Fibroblast of peridontal ligament (primary cell): ENCODE data around the gene TXNRD2.
"Not testable (repeated sequence)": the region's sequence is repeated elsewhere in the genome, so short reads cannot be mapped to it uniquely, and the experiment has no call there.

Source experiments
- DNase-seq: peaks from one replicate; pipeline ENCODE4 v3.0.0-alpha.2; 2010; ENCODE audit errors: extremely low read depth

Gene TXNRD2

DNA sequence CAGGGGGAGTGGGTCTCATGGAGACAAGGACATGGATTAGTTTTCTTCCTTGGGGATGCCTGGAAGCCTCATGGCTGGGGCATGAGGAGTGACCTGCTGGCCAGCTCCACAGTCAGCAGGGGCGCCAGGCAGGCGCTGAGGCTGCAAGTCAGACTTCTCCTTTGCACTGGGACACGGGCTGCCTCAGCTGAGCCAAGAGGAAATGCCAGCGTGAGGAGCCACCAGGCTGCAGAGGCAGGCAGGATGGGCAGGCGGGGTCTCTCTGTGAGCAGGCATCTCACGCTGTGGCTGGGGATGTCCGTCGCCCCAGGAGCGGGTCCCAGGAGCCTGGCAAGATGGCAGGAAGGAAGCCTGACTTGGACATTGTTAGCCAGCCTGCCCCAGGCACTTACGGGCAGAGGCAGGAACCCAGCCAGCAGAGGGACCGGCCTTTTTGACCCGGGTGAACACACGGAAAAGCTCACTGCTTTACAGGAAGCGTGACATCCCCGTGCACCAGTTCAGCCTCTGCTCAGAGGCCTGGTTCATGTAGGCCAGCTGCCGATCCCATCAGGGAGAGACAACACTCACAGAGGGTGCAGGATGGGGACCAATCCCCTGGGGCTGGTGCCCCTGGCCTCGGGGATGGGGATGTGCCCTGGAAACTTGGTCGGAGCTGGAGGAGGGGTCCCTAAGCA, 97.1 kb downstream of the TXNRD2 start:
- peak; percentile 40 for DNase-seq

DNA sequence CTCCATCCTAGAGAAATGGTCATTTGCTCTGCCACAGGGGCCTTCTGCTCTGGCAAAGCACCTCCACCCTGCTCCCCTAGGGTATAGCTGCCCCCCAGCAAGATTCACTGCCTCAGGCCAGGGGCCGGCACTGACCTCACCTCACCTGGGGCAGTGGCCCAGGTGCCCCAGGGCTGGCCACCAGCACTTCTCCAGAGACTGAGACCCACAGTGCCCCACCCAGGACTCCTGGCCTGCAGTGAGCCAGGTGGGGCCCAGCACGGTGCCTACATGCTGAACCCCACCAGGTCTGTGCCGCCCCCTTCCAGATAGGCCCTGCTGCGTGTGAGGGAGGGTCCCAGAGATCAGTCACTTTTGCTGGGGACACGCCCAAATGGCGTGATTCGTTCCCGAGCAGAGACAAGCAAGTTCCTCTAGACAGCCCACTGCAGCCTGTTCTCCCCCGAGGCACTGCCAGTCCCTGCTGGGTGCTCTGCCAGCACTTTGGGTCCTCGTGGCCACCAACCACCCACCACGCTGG, 97.7 kb downstream of the TXNRD2 start:
- DNase-seq, result no peak

DNA sequence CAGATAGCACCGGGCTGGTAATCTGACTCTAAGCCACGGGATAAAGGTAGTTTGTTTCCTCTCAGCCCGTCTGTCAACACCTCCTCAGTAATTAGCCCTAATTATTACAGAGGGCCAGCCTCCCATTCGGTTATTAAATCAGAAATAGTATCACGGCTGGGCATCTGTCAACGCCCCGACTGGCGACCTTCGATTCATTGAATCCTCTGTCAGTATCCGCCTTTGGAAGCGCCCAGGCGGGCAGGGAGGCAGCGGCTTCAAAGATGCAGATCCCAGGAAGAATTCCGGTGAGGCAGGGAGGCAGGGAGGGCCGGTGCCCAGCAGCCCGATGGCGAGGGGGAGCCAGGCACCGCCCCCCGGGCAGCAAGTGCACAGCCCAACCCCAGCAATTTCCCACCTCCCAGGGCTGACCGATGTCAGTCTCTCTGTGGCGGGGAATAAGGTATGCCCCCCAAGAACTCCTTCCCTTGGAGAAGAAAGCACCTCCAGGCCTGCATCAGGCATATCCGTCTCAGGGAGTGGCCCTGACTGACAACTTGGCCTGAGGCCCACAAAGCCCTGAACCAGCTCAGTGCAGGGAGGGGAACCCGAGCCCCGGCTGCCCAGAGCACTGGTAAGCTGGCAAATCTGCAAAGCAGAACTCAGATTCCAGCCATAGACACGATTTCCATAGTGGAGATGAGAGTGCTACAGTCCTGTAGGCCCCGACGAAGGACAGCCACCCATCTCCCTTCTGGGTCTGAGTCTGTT, 98.3 kb downstream of the TXNRD2 start:
- no peak for DNase-seq

DNA sequence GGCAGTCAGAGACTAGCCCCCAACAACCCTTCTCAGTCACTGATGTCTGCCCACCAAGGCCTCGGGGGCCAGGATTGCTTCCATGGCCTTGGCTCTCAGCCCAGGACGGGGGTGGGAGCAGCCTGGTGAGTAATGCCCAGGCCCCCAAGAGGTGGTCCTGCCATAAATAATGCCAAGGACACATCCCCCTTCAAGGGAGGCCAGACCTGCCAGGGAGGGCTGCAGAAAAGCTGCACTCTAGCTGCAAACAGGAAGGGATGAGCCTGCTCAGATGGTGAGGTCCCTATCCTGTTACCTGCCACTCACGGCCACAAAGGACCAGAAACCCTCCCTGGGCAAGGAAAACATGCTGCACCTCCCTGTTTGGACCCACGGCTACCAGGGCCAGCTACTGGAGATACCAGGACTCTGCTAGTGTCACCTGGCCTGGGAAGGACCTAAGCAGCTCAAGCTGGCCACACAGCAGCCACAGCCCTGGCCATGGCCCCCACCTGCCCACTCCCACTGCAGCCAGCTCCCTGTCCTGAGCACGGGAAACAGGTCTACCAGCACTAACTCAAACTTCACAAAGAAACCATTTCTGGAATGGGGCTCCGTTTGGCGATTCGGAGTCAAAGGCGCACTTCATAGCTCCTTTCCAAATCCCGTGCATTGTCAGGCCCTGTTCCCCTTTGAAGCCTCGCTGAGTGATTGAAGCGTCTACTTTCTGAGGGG, 99.1 kb downstream of the TXNRD2 start:
- DNase-seq, result no peak

- DNase-seq, result no peak
Observed at GRCh38 chr22:19841641-19842392, 99.8 kb downstream of the TXNRD2 start.

DNA sequence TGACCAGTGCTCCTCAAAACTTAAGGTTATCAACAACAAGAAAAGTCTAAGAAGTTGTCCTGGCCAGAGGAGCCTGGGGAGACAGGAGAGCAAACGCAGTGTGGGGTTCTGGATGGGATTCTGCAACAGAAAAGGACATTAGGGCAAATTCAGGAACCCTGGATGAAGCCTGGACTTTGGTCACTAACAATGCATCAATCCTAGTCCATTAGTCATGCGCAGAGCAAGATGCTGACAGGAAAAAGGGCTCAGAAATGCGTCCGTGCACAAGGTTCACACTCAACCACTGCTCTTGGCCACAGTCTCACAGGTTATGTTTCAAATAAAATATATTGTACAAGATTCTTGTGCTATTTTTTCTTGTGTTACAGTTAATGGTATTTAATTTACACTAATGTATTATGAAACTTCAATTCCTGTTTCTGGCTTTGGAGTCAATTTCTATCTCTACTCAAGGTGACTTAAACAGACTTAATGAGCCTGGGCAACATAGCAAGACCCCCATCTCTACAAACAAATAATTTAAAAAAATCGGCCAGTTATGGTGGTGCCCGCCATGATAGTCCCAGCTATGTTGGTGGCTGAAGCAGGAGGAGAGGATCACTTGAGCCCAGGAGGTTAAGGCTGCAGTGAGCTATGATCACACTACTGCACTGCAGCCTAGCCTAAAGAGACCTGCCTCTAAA, 100.5 kb downstream of the TXNRD2 start:
- no peak for DNase-seq

GRCh38 chr22:19840059-19840458, 101.6 kb downstream of the TXNRD2 start:
- DNase-seq, result no peak

DNA sequence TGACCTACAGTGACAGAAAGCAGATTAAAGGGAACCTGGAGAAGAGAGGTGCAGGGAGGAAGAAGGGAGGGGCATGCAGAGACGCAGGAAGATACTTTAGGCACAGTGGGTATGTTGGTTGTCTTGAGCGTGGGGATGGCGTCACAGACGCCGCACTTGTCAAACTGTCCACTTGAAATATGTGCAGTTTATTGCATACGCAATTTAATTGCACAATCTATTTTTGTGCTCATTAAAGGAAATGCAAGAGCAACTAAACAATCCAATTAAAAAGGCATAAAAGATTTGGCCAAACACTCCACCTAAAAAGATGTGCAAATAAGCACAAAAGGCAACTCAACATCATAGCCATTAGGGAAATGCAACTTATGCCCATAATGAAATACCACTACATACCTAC, 103.7 kb downstream of the TXNRD2 start:
- DNase-seq, result no peak

GRCh38 chr22:19836512-19836911, 105.1 kb downstream of the TXNRD2 start:
- peak; percentile 37 for DNase-seq

DNA sequence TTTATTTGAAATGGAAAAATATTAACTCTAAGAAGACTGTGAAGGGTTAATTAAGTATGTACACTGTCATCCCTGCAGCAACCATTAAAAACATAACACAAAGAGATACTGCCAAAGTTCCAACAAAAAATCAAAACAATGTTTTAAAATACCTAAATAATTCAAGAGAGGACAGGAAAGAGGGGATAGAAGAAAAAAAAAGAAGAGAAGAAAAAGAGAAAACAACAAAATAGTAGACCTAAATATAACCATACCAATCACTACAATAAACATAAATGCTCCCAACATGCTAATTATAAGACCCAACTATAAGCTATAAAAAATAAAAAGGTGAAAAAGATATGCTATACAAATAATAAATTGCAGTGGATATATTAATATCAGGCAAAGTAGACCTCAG, 107.0 kb downstream of the TXNRD2 start:
- DNase-seq, result no peak

DNA sequence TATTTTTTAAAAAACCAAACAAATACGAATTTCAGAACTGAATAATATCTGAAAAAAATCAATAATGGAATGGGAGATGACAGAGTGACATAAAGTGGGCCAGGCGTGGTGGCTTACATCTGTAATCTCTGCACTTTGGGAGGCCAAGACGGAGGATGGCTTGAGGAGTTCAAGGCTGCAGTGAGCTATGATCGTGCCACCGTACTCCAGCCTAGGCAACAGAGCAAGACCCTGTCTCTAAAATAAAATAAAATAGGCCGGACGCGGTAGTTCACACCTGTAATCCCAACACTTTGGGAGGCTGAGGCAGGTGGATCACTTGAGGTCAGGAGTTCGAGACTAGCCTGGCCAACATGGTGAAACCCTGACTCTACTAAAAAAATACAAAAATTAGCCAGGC, 108.3 kb downstream of the TXNRD2 start:
- not testable (repeated sequence) for DNase-seq

DNA sequence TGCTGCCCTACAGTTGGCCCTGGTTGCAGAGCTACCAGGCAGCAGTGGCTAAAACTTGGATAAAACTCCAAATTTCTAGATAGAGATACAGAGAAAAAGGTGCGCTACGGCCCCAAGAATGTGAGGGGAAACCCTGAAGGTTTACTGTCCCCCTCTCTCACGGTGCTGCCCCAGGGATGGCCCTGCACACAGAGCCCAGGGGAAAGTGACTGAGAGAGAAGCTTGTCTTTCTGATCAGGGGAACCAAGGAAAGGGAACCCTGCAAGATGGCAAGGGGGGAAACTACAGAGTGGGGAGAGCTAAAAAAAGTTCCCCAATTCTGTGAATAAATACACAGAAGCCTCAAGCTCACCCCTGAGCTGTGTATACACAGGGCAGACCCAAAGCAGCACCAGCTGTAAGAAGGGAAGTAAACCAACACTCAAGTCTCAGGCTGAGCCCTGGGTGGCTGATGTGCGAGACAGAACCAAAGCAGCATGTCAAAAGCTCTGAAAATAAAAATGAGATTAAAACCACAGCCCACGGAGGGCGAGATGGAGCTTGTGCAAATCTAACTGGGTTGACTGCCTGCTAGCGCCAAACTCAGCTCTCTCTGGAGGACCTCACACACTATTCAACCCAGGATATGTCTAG, 109.0 kb downstream of the TXNRD2 start:
- DNase-seq, result peak; percentile 45

DNA sequence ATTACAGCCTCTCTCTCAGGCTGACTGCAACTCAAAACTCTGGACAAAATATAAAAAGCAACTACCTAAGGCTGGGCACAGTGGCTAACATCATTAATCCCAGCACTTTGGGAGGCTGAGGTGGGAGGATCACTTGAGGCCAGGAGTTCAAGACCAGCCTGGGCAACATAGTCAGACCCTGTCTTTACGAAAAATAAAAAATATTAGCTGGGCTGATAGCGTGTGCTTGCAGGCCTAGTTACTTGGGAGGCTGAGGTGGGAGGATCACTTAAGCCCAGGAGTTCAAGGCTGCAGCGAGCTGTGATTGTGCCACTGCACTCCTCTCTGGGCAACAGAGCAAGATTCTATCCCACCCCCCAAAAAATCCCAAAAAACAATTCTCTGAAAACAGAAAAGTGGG, 109.6 kb downstream of the TXNRD2 start:
- not testable (repeated sequence) for DNase-seq

DNA sequence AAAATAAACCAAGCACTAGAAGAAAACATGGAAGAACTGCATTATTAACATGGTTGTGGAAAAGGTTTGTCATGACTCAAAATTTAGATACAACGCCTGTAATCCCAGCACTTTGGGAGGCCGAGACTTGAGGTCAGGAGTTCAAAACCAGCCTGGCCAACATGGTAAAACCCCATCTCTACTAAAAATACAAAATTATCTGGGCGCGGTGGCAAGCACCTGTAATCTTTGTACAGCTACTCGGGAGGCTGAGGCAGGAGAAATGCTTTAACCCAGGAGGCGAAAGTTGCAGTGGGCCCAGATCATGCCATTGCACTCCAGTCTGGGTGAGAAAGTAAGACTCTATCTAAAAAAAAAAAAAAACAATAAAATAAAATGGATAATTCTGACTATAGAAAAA, 110.6 kb downstream of the TXNRD2 start:
- no peak for DNase-seq

GRCh38 chr22:19828035-19828401, 113.6 kb downstream of the TXNRD2 start:
- DNase-seq, result no peak

DNA sequence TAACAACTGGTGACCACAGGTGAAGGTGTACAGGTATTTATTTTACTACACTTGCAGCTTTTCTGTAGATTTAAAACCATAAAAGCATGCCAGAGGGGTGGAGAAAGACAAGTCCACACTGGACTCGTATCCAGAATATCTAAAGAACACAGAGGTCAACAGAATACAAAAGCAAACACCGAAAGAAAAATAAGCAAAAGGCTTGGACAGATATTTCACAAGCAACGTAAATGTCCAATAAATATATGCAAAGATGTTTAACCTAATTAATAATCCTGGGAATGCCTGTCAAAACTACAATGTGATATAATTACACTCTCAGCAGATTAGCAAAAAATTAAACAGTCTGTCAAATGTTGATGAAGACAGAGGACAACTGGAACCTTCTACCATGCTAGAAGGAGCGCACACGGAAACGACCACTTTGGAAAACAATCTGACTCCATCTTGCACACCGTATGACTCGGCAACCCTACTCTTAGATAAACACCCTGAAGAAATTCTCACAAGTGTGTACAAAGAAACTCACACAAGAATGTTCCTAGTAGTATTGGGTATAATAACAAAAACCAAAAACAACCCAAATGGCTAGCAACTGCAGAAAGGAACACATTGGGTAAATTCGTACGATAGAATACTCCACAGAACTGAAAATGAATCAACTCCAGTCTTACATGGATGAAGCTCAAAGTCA, 114.1 kb downstream of the TXNRD2 start:
- DNase-seq, result no peak

GRCh38 chr22:19826619-19826950, 115.0 kb downstream of the TXNRD2 start:
- no peak for DNase-seq

- no peak for DNase-seq
Observed at GRCh38 chr22:19825904-19826618, 115.6 kb downstream of the TXNRD2 start.
